HG03097 (cell line): ENCODE measurements around the gene PCLAF.
"Not testable (repeated sequence)": the region's sequence is repeated elsewhere in the genome, so short reads cannot be mapped to it uniquely, and the experiment has no call there.

Source experiments
- ATAC-seq: cut with Tn5 transposase; IDR thresholded peaks from one replicate; pipeline ENCODE4 v1.9.1; 2021; ENCODE audit not compliant: unreplicated experiment, low FRiP score

Gene PCLAF

GRCh38 chr15:64381000-64381751 is at the start of gene PCLAF:
PCLAF (minus strand) TSS chr15:64381441; CDS start chr15:64381371, 70 bp downstream.
- peak; percentile 88 for ATAC-seq

DNA sequence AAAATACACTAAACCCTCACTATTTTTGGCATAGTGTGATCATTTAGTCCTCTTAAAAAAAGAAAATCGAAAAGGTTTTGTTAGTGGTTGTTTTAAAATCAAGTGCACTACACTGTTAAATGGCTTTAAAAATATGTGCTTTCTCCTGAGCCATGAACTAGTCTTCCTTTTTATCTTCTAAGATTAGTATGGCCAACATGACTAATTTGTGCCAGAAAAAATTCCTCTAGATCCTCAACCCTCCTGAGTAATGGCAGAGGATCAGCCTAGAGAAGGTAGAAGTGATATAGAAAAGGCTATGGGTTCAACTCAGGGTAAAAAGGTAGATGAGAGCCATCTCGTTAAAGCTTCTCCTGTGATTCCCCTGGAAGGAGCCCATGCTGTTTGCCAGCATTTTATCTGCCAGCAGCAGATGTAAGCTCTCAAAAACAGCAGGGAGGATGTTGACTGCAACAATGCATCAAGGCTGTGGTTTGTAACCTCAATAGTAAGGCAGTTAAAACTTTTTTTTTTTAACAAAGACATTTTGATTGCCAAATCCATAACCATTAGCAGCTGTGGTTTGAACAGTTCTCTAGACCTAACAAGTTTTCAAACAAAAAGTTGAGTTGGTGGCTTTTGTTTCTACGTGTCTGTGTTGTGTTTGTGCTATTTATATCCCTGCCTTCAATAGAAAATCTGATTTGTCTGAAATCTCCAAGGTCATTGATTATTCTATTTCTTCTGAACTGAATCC is 48.9 kb upstream of the PCLAF start:
- ATAC-seq = no peak

- ATAC-seq = no peak
These were observed 48.2 kb upstream of the PCLAF start for GRCh38 chr15:64429448-64429847.

- no peak for ATAC-seq
These were observed 45.7 kb upstream of the PCLAF start for GRCh38 chr15:64426845-64427465.

DNA sequence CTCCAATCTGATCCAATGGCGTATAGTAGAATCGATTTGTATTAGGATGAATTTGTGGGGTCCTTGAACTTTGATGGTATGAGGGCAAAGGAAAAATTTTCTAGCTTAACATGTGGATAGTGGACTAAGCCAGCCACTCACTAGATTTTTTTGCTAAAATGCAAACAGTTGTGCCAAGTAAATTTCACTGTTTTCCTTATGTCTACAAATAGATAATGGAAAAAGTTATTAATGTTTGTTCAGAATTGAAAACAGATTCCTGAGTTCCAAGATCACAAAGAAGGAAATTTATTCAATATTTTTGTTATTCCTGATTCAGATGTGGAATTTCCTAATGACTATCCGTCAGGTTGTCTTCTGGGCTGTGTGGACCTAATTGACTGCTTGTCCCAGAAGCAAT is 44.0 kb upstream of the PCLAF start:
- no peak for ATAC-seq

GRCh38 chr15:64423970-64424369 is 42.7 kb upstream of the PCLAF start:
- ATAC-seq = no peak

- no peak for ATAC-seq
These were observed 41.5 kb upstream of the PCLAF start for GRCh38 chr15:64422697-64423096.

GRCh38 chr15:64412216-64412615 is 31.0 kb upstream of the PCLAF start:
- ATAC-seq = no peak

DNA sequence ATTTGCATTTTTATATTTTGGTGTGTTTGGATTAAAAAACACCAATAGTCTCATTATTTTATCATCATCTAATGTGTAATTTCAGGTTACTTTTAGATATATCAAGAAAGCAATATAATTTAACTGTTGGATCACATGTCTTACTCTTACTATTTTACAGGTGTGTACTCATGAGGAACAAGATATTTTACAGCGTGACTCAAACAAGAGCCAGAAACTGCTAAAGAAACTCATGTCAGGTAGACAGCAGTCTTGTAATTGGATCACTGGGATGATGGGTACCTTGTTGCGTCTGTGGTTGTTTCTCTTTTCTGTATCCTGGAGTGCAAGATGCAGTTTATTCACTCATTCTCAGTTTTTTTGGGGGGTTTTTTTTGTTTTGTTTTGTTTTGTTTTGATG is 19.3 kb upstream of the PCLAF start:
- no peak for ATAC-seq

DNA sequence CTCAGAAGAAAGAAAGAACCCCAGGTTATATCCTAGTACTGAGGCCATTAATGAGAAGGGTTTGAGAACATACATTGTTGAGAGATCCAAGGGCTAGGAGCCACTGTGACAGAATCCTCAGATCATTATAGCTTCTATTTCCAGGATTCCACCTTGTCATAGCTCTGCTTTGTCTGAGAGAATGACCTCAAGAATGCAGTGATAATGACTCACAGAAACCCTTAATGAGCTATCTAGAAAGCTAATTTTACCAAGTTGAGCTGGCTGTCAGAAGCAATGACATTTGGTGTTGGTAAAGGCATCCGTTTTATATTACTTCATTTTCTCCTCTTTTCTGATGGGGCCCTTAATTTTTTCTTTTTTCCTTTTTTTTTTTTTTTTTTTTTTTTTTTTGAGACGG is 17.3 kb upstream of the PCLAF start:
- ATAC-seq = no peak

DNA sequence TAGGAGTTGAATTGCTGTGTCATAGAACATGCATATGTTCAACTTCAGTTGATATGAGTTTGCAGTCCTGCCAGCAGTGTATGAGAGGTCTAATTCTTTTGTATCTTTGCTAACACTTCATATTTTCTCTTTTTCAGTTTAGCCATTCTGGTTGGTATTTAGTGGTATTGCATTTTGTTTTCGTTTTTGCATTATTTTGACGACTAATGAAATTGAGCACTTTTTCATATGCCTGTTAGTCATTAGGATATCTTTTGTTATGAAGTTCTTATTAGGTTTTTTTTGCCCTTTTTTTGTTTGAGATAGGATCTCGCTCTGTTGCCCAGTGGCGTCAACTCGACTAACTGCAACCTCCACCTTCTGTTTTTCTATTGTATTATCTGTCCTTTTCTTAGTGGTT is 15.5 kb upstream of the PCLAF start:
- no peak for ATAC-seq

DNA sequence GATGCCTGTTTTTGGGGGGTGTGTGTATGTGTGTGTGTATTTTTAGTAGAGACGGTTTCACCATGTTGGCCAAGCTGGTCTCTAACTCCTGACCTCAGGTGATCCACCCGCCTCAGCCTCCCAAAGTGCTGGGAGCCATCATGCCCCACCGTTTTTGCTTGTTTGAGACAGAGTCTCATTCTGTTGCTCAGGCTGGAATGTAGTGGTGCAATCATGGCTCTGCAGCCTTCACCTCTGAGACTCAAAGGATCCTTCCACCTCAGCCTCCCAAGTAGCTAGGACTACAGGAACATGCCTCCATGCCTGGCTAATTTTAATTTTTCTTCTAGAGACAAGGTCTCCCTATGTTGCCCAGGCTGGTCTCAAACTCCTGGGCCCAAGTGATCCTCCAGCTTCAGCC is 11.2 kb upstream of the PCLAF start:
- not testable (repeated sequence) for ATAC-seq

GRCh38 chr15:64389036-64389435 is 7.8 kb upstream of the PCLAF start:
- no peak for ATAC-seq

- ATAC-seq = peak; percentile 96
These were observed 6.4 kb upstream of the PCLAF start, which contains the start of gene TRIP4 for GRCh38 chr15:64387562-64388168. TRIP4 (plus strand) TSS chr15:64387836; CDS start chr15:64387864, 28 bp downstream.

DNA sequence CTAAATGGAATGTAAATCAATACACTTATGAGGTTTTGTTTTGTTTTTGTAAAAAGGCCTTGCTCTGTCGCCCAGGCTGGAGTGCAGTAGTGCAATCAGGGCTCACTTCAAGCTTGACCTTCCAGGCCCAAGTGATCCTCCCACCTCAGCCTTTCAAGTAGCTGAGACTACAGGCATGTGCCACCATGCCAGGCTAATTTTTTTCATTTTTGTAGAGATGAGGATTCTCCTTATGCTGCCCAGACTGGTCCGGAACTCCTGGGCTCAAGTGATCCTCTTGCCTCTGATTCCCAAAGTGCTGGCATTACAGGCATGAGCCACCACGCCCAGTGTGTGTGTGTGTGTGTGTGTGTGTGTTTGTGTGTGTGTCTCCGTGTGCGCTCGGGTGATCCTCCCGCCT is 5.0 kb upstream of the PCLAF start:
- no peak for ATAC-seq

GRCh38 chr15:64383760-64384159 is 2.5 kb upstream of the PCLAF start:
- no peak for ATAC-seq

DNA sequence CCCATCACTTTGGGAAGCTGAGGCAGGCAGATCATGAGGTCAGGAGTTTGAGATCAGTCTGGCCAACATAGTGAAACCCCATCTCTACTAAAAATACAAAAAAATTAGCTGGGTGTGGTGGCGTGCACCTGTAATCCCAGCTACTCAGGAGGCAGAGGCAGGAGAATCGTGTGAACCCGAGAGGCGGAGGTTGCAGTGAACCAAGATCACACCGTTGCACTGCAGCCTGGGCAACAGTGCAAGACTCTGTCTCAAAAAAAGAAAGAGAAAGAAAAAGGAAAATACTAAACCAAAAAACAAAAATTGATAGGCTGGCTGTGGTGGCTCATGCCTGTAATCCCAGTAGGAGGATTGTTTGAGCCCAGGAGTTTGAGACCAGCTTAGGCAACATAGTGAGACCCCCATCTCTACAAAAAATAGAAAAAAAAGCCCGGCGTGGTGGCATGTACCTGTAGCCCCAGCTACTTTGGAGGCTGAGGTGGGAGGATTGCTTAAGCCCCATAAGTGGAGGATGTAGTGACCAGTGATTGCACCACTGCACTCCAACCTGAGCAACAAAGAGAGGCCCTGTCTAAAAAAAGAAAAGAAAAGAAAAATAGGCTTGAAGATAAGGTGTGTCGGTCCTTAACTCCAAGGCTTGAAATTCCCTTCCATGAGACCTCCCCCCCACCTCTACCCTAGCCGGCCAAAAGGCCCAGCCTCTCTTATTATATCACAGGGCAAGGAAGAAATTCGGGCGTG is 941 bp downstream of the PCLAF start:
- ATAC-seq = peak; percentile 5

DNA sequence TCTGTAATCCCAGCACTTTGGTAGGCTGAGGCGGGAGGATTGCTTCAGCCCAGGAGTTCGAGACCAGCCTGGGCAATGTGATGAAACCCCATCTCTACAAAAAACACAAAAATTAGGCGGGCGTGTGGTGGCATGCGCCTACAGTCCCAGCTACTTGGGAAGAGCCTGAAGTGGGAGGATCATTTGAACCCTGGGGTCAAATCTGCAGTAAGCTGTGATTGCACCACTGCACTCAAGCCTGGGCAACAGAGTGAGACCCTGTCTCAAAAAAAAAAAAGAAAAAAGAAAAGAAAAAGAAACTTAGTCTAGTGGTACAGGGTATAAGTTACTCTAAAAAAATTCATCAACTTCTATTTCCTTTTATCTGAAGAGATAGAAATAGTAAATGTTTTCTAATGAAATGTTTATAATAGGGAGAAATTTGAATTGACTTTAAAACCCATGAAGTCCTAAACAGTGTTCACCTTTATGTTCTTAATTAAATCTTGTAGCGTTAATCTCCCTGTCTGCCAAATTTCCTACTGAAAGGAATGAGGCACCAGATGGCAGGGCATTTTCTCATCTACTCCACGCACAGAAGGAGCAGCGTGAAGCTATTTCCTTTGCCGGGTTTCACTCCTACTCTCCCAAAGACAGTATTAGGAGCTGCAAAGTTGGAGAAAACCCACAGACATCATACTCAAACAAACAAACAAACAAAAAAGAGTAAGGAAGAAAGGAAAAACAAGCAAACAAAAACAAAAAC is 1.9 kb downstream of the PCLAF start:
- no peak for ATAC-seq

DNA sequence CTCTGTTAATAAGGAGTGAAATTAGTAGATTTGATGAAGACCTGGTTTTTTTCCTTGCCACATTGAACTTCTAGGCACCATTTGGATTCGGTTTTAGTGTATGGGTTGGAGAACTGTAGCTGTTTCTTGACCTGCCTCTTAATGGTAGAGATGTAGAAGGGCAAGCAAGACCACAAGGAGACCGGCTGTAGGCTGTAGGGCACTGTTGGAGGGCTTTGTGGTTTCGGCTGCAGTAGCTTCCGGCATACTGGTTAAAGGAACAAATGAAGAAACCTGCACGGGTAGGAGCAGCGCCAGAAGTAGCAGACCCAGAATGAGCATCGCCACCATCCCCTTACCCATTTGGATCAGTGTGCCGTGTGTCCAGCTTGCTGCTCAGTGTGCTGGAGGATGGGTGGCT is 7.9 kb downstream of the PCLAF start:
- ATAC-seq = no peak

- ATAC-seq = not testable (repeated sequence)
These were observed 9.9 kb downstream of the PCLAF start for GRCh38 chr15:64371383-64371782.
